ENCODE data around the gene CSH2.

Gene CSH2

DNA sequence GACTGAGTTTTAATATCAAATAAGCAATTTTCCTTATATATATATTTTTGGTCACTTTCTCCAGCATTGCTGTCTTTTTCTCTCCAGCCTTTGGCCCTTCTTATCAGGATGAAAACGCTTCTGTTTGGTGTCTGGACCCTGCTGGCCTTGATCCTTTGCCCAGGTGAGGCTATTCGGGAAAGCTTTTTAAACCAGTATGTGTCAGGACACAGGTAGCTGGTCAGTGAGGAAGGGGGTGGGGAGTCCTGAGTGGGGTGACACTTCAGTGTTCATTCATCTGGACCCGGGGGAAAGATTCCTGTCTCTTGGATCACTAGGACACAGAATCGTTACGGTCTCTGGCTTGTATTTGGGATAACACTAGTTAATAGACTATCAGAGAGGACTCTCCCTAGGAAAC lies 18.8 kb downstream of the CSH2 start:
- DNase-seq = no peak

DNA sequence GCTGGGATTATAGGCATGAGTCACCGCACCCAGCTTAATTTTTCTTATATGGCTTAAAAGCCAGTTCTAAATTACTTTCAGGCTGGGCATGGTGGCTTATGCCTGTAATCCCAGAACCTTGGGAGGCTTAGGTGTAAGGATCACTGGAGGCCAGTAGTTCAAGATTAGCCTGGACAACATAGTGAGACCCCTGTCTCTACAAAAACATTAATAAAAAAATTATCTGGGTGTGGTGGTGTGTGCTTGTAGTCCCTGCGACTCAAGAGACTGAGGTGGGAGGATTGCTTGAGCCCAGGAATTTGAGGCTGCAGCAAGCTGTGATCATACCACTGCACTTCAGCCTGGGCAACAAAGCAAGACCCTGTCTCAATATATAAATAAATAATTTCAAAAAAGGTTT lies 20.2 kb downstream of the CSH2 start:
- DNase-seq = no peak

DNA sequence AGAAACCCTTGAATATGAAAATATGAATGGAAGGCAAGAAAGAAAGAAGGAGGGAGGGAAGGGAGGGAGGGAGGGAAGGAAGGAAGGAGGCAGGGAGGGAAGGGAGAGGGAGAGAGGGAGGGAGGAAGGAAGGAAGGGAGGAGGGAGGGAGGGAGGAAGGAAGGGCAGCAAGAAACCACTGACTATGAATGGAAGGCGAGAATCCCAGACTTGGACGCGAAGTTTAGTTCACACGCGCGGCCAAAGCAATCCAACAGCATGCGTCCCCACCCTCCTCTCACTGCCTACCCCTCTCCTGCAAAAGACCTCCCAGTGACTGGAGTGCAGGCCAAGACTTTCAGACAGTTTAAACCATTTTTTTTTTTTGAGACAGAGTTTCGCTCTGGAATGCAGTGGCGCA lies 23.1 kb downstream of the CSH2 start:
- no peak for DNase-seq

DNA sequence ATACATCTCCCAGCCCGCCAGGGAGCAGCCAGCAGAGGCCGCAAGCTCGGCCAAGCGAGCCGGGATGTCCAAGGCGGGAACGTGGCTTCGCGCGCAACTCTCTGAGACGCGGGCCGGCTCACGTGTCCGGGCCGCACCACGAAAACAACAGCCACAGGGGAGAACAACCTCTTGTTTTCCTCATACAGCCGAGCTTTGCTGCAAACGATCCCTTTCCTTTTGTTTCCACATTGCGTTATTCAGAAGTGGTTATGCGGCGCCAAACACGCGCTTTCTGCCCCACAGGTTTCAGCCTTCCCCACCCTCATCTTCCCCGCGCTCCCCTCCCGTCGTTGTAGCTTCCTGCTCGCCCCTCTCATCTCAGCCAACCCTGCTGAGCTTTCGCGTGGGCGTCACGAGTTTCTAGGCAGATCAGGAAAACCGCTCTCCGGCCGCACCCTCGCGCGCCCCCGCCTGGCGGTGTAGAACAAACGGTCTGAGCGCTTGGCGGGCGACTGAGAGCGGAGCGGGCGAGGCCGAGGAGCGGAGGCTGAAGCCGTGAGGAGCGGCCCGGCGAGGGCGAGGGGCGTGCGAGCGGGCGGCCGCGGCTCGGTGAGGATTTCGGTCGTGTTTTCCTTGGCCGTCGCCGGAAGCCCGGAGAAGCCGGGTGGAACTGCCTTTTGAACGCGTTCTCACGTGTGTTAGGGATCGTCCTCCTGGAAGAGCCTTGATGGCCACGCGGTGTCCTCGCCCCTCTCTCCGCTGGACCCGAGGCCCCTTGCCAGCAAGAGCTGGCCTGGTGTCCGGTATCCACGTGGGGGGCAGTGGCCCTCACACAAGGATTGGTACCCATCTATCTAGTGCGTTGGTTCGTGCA lies 24.4 kb downstream of the CSH2 start:
- peak; percentile 95 for DNase-seq

- no peak for DNase-seq
Observed at GRCh38 chr17:63847525-63848249, 25.8 kb downstream of the CSH2 start.

DNA sequence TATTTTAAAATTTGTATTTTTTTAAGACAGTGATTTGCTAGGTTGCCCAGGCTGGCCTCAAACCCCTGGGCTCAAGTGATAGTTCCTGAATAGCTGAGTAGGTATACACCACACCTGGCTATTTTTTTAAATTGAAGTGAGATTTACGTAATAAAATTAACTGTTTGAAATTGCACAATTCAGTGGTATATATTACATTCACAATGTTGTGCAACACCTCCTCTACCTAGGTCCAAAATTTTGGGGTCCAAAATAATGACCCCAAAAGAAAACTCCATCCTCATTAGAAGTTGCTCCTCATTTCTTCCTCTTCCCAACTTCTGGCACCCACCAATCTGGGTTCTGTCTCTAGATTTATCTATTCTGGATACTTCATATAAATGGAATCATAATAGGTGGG lies 28.0 kb downstream of the CSH2 start:
- DNase-seq = no peak

DNA sequence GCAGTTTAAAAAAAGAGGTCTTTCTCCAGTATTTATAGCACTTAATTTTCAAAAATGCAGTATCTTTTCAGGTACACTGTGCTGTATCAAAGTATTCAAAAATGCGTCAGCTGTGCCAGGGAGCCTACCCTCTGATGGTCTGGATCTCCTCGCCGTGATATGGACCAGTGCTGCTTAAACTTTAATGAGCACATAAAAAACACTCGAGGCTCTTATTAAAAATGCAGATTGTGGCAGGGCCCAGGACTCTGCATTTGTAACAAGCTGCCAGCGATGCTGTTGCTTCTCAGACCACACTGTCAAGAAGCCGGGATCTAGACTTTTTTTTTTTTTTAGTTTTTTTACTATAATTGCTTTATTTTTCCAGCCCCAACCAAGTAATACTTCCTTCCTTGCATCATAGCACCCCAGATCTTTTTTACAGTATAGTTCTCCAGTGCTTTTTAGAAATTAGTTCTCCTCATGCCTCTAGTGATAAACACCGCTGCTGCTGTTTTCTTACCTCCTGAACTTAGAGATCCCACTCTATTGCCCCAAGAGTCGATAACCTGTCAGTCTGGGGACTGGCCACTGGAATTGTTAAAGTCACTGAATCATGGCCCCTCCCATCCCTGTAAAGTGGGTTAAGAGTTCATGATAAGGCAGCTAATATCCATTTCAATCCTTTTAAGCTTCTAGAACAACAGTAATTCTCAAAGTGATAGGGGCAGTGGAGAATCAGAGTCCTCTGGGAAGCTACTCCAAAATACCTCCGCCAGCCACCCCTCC lies 29.4 kb downstream of the CSH2 start:
- no peak for DNase-seq

DNA sequence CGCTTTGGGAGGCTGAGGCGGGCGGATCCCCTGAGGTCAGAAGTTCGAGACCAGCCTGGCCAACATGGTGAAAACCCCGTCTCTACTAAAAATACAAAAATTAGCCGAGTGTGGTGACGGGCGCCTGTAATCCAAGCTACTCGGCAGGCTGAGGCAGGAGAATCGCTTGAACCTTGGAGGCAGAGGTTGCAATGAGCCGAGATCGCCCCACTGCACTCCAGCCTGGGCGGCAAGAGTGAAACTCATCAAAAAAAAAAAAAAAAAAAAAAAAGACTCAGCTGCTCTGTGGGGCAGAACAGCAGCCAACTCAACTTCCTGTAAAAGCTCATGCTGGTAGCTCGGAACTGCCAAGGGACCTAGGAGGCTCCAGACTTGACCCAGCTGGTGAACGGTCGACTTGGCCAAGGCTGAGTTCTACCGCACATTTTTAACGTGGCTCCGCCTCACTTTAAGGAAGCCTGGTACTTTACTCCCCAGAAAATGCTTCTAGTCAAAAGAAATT lies 30.0 kb downstream of the CSH2 start:
- peak; percentile 73 for DNase-seq

- DNase-seq = peak; percentile 98
Observed at GRCh38 chr17:63842540-63843386, 30.7 kb downstream of the CSH2 start, which contains the start of gene SMARCD2. Gene SMARCD2 (minus strand): TSS chr17:63842685. CDS start chr17:63842674, 11 bp downstream.

- DNase-seq = no peak
Observed at GRCh38 chr17:63842173-63842539, 31.3 kb downstream of the CSH2 start.

GRCh38 chr17:63841350-63842172 lies 31.9 kb downstream of the CSH2 start:
- no peak for DNase-seq

GRCh38 chr17:63840591-63841349 lies 32.7 kb downstream of the CSH2 start:
- no peak for DNase-seq

GRCh38 chr17:63838631-63839171 lies 34.8 kb downstream of the CSH2 start:
- DNase-seq = no peak

GRCh38 chr17:63837962-63838600 lies 35.4 kb downstream of the CSH2 start:
- DNase-seq = no peak

DNA sequence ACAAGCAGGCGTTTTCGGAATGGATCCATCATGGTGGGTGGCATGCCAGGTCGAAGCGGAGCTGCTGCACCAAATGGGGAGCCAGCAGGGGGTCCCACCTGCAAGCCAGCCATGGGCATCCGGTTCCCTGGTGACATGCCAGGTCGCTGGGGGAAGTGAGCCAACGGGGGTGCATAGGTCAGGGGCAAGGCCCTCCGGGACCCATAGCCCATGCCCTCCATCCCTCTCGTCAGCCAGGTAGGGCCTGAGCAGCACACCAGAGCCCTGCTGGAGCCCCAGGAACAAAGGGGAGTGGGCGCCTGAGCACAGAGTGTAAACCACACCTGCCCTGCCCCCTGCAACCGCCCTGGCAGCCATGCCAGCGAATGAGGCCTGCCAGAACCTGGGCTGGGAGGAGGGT lies 36.0 kb downstream of the CSH2 start:
- DNase-seq = no peak

- DNase-seq = no peak
Observed at GRCh38 chr17:63836811-63837210, 36.7 kb downstream of the CSH2 start.

DNA sequence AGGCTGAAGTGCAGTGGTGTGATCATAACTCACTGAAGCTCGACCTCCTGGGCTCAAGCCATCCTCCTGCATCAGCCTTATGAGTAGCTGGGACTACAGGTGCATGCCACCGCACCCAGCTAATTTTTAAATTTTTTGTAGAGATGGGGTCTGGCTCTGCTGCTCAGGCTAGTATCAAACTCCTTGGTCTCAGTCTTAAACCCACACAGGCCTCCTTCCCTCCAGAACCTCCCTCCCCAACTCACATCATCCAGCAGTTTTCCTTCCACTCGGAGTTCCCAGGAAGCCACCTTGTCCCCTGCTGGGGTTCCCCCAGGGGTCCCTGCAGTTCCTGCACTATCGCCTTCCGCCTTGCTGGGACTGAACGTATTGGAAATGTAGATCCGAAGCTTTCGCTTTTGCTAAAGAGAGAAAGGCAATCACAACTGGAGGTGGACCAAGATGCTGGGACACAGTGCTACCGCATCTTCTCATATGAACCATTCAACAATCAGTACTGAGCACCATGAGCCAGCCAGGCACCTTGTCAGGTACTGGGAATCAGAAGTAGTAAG lies 38.2 kb downstream of the CSH2 start:
- DNase-seq = no peak

- peak; percentile 63 for DNase-seq
Observed at GRCh38 chr17:63834431-63835166, 38.9 kb downstream of the CSH2 start.
